A673 (cell line): ENCODE data around the gene ZBTB47.

Source experiments
- EZH2 ChIP-seq: fragments of 200-600 bp; sonication (generic); IDR thresholded peaks from 2 replicates; pipeline ENCODE4 v1.6.1; 2017; ENCODE audit warnings: borderline replicate concordance, low read depth, mild to moderate bottlenecking, mixed read lengths, antibody characterized with exemption, low read length; ENCODE audit not compliant: poor library complexity, severe bottlenecking
- TF ChIP-seq, protein P1 (sequence below): fragments of 300-800, 200-600 bp; sonication (generic); conservative IDR thresholded peaks from 2 replicates; pipeline ENCODE4 v1.5.1; 2017; ENCODE audit warnings: low read depth, mild to moderate bottlenecking, antibody characterized with exemption, low read length, moderate library complexity, mixed read lengths

DNA sequence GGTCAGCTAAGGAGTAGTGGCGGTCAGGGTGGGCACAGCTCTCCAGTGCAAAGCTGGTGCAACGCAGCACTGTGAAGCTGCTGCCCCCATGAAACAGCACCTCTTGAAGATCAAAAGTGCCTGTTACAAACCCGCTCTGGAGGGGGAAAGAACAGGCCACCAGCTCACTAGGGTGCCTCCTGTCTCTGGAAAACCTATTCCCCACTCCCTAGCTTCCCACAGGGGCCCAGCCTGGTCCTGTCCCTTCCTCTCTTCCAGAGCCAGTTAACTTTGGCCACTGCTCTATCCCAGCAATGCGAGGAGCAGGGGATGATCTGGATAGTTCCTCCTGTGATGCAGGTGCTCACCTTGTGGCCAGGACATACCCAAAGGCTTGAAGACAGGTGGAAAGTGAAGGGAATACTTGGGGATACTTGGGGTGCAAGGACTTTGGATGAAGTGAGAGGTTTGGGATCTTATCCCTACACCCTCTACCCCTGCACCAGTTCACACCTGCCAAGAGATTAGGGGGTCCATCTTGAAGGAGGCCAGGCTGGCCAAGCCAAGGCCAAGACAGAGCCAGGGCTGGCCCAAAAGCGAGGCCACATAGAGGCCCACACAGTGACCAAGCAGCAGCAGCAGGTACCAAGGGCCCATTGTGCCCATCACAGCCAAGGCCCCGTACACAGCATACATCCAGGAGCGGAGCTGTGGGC, 44.9 kb downstream of the ZBTB47 start:
- TF ChIP-seq, protein P1, sequence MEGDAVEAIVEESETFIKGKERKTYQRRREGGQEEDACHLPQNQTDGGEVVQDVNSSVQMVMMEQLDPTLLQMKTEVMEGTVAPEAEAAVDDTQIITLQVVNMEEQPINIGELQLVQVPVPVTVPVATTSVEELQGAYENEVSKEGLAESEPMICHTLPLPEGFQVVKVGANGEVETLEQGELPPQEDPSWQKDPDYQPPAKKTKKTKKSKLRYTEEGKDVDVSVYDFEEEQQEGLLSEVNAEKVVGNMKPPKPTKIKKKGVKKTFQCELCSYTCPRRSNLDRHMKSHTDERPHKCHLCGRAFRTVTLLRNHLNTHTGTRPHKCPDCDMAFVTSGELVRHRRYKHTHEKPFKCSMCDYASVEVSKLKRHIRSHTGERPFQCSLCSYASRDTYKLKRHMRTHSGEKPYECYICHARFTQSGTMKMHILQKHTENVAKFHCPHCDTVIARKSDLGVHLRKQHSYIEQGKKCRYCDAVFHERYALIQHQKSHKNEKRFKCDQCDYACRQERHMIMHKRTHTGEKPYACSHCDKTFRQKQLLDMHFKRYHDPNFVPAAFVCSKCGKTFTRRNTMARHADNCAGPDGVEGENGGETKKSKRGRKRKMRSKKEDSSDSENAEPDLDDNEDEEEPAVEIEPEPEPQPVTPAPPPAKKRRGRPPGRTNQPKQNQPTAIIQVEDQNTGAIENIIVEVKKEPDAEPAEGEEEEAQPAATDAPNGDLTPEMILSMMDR, result no peak
- TF ChIP-seq EZH2, result no peak
